Activated CD4-positive, alpha-beta T cell treated with anti-CD3 and anti-CD28 coated beads, Interleukin-10, Interleukin-2, amounts not matched to agents 100 ng/mL and 50 ng/mL, durations not matched to agents 16 hours and 8 hours (primary cell): ENCODE results near the gene LLCFC1.
"Not testable (repeated sequence)": the region's sequence is repeated elsewhere in the genome, so short reads cannot be mapped to it uniquely, and the experiment has no call there.

ENCODE experiments used
- DNase-seq: peaks from one replicate; pipeline ENCODE4 v3.0.0-alpha.2; 2020

Gene LLCFC1

GRCh38 chr7:142945001-142945400 is 5.7 kb downstream of the LLCFC1 start:
- DNase-seq = no peak

GRCh38 chr7:142948603-142949002 is 9.3 kb downstream of the LLCFC1 start:
- no peak for DNase-seq

GRCh38 chr7:142950235-142950634 is 11.0 kb downstream of the LLCFC1 start:
- no peak for DNase-seq

GRCh38 chr7:142954680-142955268 is 15.5 kb downstream of the LLCFC1 start:
- DNase-seq = no peak

GRCh38 chr7:142956951-142957623 is 17.8 kb downstream of the LLCFC1 start:
- DNase-seq = no peak

GRCh38 chr7:142957723-142958122 is 18.4 kb downstream of the LLCFC1 start:
- DNase-seq = no peak

- no peak for DNase-seq
Measured at GRCh38 chr7:142959202-142959601, 19.9 kb downstream of the LLCFC1 start.

- no peak for DNase-seq
Measured at GRCh38 chr7:142960955-142961512, 21.8 kb downstream of the LLCFC1 start.

- no peak for DNase-seq
Measured at GRCh38 chr7:142961595-142961972, 22.3 kb downstream of the LLCFC1 start.

- DNase-seq = no peak
Measured at GRCh38 chr7:142961973-142962926, 23.0 kb downstream of the LLCFC1 start, which contains the start of gene KEL. Gene KEL (minus strand): TSS chr7:142962363. CDS start chr7:142962206, 157 bp downstream.

- no peak for DNase-seq
Measured at GRCh38 chr7:142962991-142963390, 23.7 kb downstream of the LLCFC1 start.

- DNase-seq = no peak
Measured at GRCh38 chr7:142963993-142964392, 24.7 kb downstream of the LLCFC1 start.

- no peak for DNase-seq
Measured at GRCh38 chr7:142964502-142965246, 25.4 kb downstream of the LLCFC1 start.

- no peak for DNase-seq
Measured at GRCh38 chr7:142968229-142968628, 28.9 kb downstream of the LLCFC1 start.

- no peak for DNase-seq
Measured at GRCh38 chr7:142969183-142969582, 29.9 kb downstream of the LLCFC1 start.

GRCh38 chr7:142974626-142975025 is 35.3 kb downstream of the LLCFC1 start:
- no peak for DNase-seq

- DNase-seq = not testable (repeated sequence)
Measured at GRCh38 chr7:142978402-142978801, 39.1 kb downstream of the LLCFC1 start.

- no peak for DNase-seq
Measured at GRCh38 chr7:142983825-142984224, 44.5 kb downstream of the LLCFC1 start.

- no peak for DNase-seq
Measured at GRCh38 chr7:142984297-142984696, 45.0 kb downstream of the LLCFC1 start.
